ENCODE results near the gene CHM.
A peak's percentile ranks its signal among the peaks of the same experiment; 100 is the strongest.

The CHM gene, protein sequence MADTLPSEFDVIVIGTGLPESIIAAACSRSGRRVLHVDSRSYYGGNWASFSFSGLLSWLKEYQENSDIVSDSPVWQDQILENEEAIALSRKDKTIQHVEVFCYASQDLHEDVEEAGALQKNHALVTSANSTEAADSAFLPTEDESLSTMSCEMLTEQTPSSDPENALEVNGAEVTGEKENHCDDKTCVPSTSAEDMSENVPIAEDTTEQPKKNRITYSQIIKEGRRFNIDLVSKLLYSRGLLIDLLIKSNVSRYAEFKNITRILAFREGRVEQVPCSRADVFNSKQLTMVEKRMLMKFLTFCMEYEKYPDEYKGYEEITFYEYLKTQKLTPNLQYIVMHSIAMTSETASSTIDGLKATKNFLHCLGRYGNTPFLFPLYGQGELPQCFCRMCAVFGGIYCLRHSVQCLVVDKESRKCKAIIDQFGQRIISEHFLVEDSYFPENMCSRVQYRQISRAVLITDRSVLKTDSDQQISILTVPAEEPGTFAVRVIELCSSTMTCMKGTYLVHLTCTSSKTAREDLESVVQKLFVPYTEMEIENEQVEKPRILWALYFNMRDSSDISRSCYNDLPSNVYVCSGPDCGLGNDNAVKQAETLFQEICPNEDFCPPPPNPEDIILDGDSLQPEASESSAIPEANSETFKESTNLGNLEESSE

DNA sequence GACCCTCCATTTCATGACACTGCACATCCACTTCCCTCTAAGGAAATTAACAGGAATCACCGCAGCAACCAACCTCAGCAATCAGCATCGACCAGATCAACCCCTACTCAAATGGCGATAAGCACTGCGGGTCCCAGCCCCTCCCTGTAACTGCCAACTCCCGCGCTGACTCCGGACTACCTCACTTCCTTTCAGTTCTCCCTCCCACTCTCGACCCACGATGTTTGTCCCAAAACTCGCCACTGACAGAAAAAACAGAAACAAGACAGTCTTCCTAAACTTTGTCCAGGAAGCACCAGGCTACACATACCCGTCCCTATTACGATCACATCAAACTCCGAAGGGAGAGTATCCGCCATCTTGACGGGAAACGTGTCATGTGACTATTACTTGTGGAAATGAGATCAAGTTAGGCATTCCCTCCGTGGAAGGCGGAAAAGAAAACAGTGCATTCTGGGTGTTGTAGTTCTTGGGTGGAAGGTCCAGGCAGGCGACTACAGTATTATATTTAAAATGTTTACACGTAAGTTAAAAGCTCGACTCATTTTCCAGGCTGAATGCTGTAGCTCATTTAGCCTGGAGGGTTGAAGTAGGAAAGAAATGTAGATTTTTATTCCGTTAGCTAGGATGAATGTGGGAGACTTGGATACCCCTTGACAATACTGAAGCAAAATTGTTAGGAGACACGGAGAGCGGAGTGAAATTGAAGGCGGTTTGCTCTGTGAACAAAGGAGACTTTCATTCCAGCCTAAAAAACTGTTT lies at the start of gene CHM:
CHM (minus strand) TSS at position 385 of the 762 bp plus-strand sequence; CDS start at position 359, 26 bp downstream.
- DNase-seq (ENCODE audit: extremely low read depth, low read depth): peak; percentile 37
- TF ChIP-seq, protein P1, sequence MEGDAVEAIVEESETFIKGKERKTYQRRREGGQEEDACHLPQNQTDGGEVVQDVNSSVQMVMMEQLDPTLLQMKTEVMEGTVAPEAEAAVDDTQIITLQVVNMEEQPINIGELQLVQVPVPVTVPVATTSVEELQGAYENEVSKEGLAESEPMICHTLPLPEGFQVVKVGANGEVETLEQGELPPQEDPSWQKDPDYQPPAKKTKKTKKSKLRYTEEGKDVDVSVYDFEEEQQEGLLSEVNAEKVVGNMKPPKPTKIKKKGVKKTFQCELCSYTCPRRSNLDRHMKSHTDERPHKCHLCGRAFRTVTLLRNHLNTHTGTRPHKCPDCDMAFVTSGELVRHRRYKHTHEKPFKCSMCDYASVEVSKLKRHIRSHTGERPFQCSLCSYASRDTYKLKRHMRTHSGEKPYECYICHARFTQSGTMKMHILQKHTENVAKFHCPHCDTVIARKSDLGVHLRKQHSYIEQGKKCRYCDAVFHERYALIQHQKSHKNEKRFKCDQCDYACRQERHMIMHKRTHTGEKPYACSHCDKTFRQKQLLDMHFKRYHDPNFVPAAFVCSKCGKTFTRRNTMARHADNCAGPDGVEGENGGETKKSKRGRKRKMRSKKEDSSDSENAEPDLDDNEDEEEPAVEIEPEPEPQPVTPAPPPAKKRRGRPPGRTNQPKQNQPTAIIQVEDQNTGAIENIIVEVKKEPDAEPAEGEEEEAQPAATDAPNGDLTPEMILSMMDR (IDR thresholded peaks at IDR 0.05; ENCODE audit: low read depth, low read length): no peak

- DNase-seq (ENCODE audit: extremely low read depth, low read depth): no peak
- TF ChIP-seq, protein P1 (IDR thresholded peaks at IDR 0.05; ENCODE audit: low read depth, low read length): no peak
These were observed 31.3 kb upstream of the CHM start for GRCh38 chrX:86078650-86079049.

- TF ChIP-seq, protein P1 (IDR thresholded peaks at IDR 0.05; ENCODE audit: low read depth, low read length): no peak; the same call in 1 of the 2 replicates
- no peak for DNase-seq (ENCODE audit: extremely low read depth, low read depth)
These were observed 19.6 kb upstream of the CHM start for GRCh38 chrX:86066998-86067397.

- DNase-seq (ENCODE audit: extremely low read depth, low read depth): no peak
- TF ChIP-seq, protein P1 (IDR thresholded peaks at IDR 0.05; ENCODE audit: low read depth, low read length): no peak
These were observed 14.0 kb upstream of the CHM start for GRCh38 chrX:86061407-86061806.

DNA sequence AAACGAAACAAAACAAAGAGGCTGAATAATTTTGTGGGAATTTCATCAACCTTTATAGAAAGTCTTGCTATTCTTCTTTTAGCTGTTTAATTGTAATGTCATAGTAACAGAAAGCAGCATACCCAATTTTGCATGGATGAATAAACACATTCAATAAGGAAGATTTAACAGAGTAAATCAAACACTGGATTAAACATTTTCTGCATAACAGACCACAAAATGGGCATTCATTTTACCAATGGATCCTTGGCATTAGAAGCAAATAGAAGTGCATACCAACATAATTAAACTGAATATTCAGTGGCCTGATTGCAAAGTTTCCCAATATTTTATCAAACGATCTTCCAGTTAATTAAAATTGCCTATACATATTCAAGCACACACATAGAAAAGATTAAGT lies 4.4 kb upstream of the CHM start:
- TF ChIP-seq, protein P1 (IDR thresholded peaks at IDR 0.05; ENCODE audit: low read depth, low read length): no peak

GRCh38 chrX:86047936-86048280 lies 550 bp upstream of the CHM start:
- TF ChIP-seq, protein P1 (IDR thresholded peaks at IDR 0.05; ENCODE audit: low read depth, low read length): no peak
- no peak for DNase-seq (ENCODE audit: extremely low read depth, low read depth)

More for the DNA sequence above, 4.4 kb upstream of the CHM start:
- DNase-seq (ENCODE audit: extremely low read depth, low read depth): no peak

All from AG09319 (cell line).